ENCODE data around the gene IRX3. TPM values are rescaled to one million over a fixed set of nuclear protein-coding genes. Genes with fewer than 3 reads are reported as not detected.

Gene IRX3
- total RNA-seq, 1 donor from 2014 or later = 28.9 TPM

- Mint-ChIP-seq H3K4me1 (peaks cover 30% of the 10 kb centered on the region), H3K4me3 (peak overlapping the region; percentile 87), H3K36me3 (ENCODE audit: low read depth) (peaks cover 2% of the 10 kb centered on the region), H3K9me3 (no peaks in the 10 kb centered on the region), H3K27ac (ENCODE audit: unreplicated experiment) (no peak overlapping the region), H3K27me3 (ENCODE audit: low read depth) (peaks cover 87% of the 10 kb centered on the region)
- peak; percentile 32 for DNase-seq (ENCODE audit: low read depth, low spot score)
- TF ChIP-seq CTCF (conservative IDR thresholded peaks at IDR 0.05) = no peak
These were observed 4.5 kb upstream of the IRX3 start for GRCh38 chr16:54290833-54291655.

GRCh38 chr16:54289945-54290832 lies 3.6 kb upstream of the IRX3 start:
- Mint-ChIP-seq H3K27me3 (ENCODE audit: low read depth) (peaks cover 91% of the 10 kb centered on the region), H3K36me3 (ENCODE audit: low read depth) (peaks cover 4% of the 10 kb centered on the region), H3K27ac (ENCODE audit: unreplicated experiment) (no peak overlapping the region), H3K9me3 (no peaks in the 10 kb centered on the region), H3K4me1 (peaks cover 32% of the 10 kb centered on the region), H3K4me3 (peak overlapping the region; percentile 87)
- TF ChIP-seq CTCF (conservative IDR thresholded peaks at IDR 0.05) = no peak
- no peak for DNase-seq (ENCODE audit: low read depth, low spot score)

GRCh38 chr16:54289242-54289944 lies 2.8 kb upstream of the IRX3 start:
- TF ChIP-seq CTCF (conservative IDR thresholded peaks at IDR 0.05) = no peak
- H3K9me3 Mint-ChIP-seq = no peaks in the 10 kb centered on the region
- H3K27me3 Mint-ChIP-seq (ENCODE audit: low read depth) = peaks cover 91% of the 10 kb centered on the region
- peaks cover 35% of the 10 kb centered on the region for H3K4me1 Mint-ChIP-seq
- no peak for DNase-seq (ENCODE audit: low read depth, low spot score)
- H3K36me3 Mint-ChIP-seq (ENCODE audit: low read depth) = peaks cover 9% of the 10 kb centered on the region
- H3K27ac Mint-ChIP-seq (ENCODE audit: unreplicated experiment) = no peak overlapping the region
- H3K4me3 Mint-ChIP-seq = peak overlapping the region; percentile 87

GRCh38 chr16:54288835-54289241 lies 2.3 kb upstream of the IRX3 start:
- Mint-ChIP-seq H3K9me3 (no peaks in the 10 kb centered on the region), H3K4me1 (peaks cover 35% of the 10 kb centered on the region), H3K27me3 (ENCODE audit: low read depth) (peaks cover 89% of the 10 kb centered on the region), H3K36me3 (ENCODE audit: low read depth) (peaks cover 9% of the 10 kb centered on the region), H3K27ac (ENCODE audit: unreplicated experiment) (no peak overlapping the region), H3K4me3 (peak overlapping the region; percentile 85)
- TF ChIP-seq CTCF (conservative IDR thresholded peaks at IDR 0.05) = no peak
- DNase-seq (ENCODE audit: low read depth, low spot score) = no peak

Data from neural crest cell (in vitro differentiated cells).